H1 (cell line): ENCODE results near the gene HCST. TPM values are rescaled to one million over a fixed set of nuclear protein-coding genes. Genes with fewer than 3 reads are reported as not detected.
A peak's percentile ranks its signal among the peaks of the same experiment; 100 is the strongest.

ENCODE experiments used
- ASH2L ChIP-seq: fragments of 200-600, 300-600 bp; sonication (generic); IDR thresholded peaks from one replicate; pipeline ENCODE4 v1.7.1; 2017; ENCODE audit warnings: low read length
- ATF3 ChIP-seq: IDR thresholded peaks from 2 replicates; pipeline ENCODE4 v1.6.1; 2011; ENCODE audit warnings: low read depth, mild to moderate bottlenecking, low read length; ENCODE audit not compliant: insufficient read depth
- CBX5 ChIP-seq: fragments of 300-800, 300-1000 bp; sonication (generic); IDR thresholded peaks from 2 replicates; pipeline ENCODE4 v1.7.1; 2016; ENCODE audit warnings: antibody characterized with exemption, low read length, low read depth
- CHD1 ChIP-seq: IDR thresholded peaks from 2 replicates; pipeline ENCODE4 v1.6.1; 2012; ENCODE audit warnings: low read depth, low read length, improper control_type of control experiment
- EP300 ChIP-seq, 2 experiments: IDR thresholded peaks; 1 replicate in 1 of 2; 2 replicates in 1 of 2; pipeline ENCODE4 v1.6.1; 2011 to 2012; ENCODE audit warnings: low read depth in 2 of 2, low read length in 2 of 2, mild to moderate bottlenecking in 2 of 2, borderline replicate concordance in 1 of 2, inconsistent platforms in 1 of 2, moderate library complexity in 1 of 2
- EZH2 ChIP-seq: fragments of 200-600 bp; sonication (generic); IDR thresholded peaks from 2 replicates; pipeline ENCODE4 v1.7.1; 2012; ENCODE audit warnings: low read depth, mild to moderate bottlenecking, moderate library complexity, low read length, inconsistent platforms; ENCODE audit not compliant: severe bottlenecking
- GABPA ChIP-seq: IDR thresholded peaks from 2 replicates; pipeline ENCODE4 v1.6.1; 2011; ENCODE audit warnings: mild to moderate bottlenecking, low read length, moderate library complexity, borderline replicate concordance; ENCODE audit not compliant: insufficient read depth
- HDAC6 ChIP-seq: IDR thresholded peaks from one replicate; pipeline ENCODE4 v1.7.1; 2012; ENCODE audit warnings: low read depth, mild to moderate bottlenecking, inconsistent platforms, low read length, moderate library complexity
- JUND ChIP-seq: IDR thresholded peaks from 2 replicates; pipeline ENCODE4 v1.6.1; 2011; ENCODE audit warnings: mild to moderate bottlenecking, improper control_type of control experiment, low read length
- KDM5A ChIP-seq: fragments of 200-600 bp; IDR thresholded peaks from 2 replicates; pipeline ENCODE4 v1.7.1; 2012; ENCODE audit warnings: mild to moderate bottlenecking, low read length, inconsistent platforms, mixed read lengths
- MAFK ChIP-seq: IDR thresholded peaks from 2 replicates; pipeline ENCODE4 v1.6.1; 2012; ENCODE audit warnings: low read depth, mild to moderate bottlenecking, improper control_type of control experiment, low read length
- MAX ChIP-seq: IDR thresholded peaks from 2 replicates; pipeline ENCODE4 v1.6.1; 2012; ENCODE audit warnings: inconsistent platforms
- RFX5 ChIP-seq: IDR thresholded peaks from 2 replicates; pipeline ENCODE4 v1.6.1; 2011; ENCODE audit warnings: low read depth, low read length, improper control_type of control experiment, borderline replicate concordance
- SP1 ChIP-seq: IDR thresholded peaks from 2 replicates; pipeline ENCODE4 v1.6.1; 2011; ENCODE audit warnings: low read depth, low read length
- SRF ChIP-seq: IDR thresholded peaks from 2 replicates; pipeline ENCODE4 v1.6.1; 2011; ENCODE audit warnings: mild to moderate bottlenecking, low read depth, low read length, moderate library complexity
- TAF7 ChIP-seq: optimal IDR thresholded peaks from 2 replicates; pipeline ENCODE3; 2011; ENCODE audit warnings: low read depth, mild to moderate bottlenecking, inconsistent platforms, low read length, moderate library complexity, borderline replicate concordance
- YY1 ChIP-seq: IDR thresholded peaks from 2 replicates; pipeline ENCODE4 v1.6.1; 2011; ENCODE audit warnings: low read depth, mild to moderate bottlenecking, low read length
- ZNF274 ChIP-seq: IDR thresholded peaks from 2 replicates; pipeline ENCODE4 v1.7.0; 2012; ENCODE audit warnings: low read length, borderline replicate concordance; ENCODE audit errors: extremely low read depth
- polyA plus RNA-seq, 7 experiments: library from polyadenylated mRNA; depleted of rRNA in 3 of 7; stranded (reverse) in 5 of 7; unstranded in 2 of 7; fragments of >200 nt in 5 of 7; fragments of 200-250 nt in 2 of 7; gene quantifications; 1 replicate in 5 of 7; 2 replicates in 1 of 7; 4 replicates in 1 of 7; pipeline versions ENCODE4 v1.2.1 to v1.2.3, GENCODE V29; 2011 to 2013; ENCODE audit warnings: missing spikeins in 2 of 7, mixed read lengths in 2 of 7
- total RNA-seq: library from RNA; stranded (reverse); fragmentation: NEBNext Ultra II Directional; extraction: Animal tissue kit (Norgen Biotek cat#: 25700); gene quantifications from 2 replicates; pipeline ENCODE4 v1.2.1, GENCODE V29; 2021

Gene HCST
- total and polyA plus RNA-seq, 2 of the 8 experiments (the other 6 are each of a cell fraction or from before 2014, with no cell fraction given), result 2.8 TPM; not detected in 1

- TF ChIP-seq TAF7, result no peak
- no peak for TF ChIP-seq KDM5A
- TF ChIP-seq SP1, result peak; percentile 45; the same call in 1 of the 2 replicates
- no peak for TF ChIP-seq GABPA
- no peak for TF ChIP-seq EZH2
- no peak for TF ChIP-seq ZNF274
- TF ChIP-seq SRF, result no peak
- TF ChIP-seq ASH2L, result peak; percentile 51
- TF ChIP-seq JUND, result no peak
- TF ChIP-seq MAFK, result no peak
- no peak for TF ChIP-seq HDAC6
- no peak for TF ChIP-seq CHD1
- TF ChIP-seq EP300 (IDR thresholded peaks at IDR 0.05; ENCODE audit: borderline replicate concordance in 1 of 2, low read depth in 2 of 2, low read length in 2 of 2), result no peak
- no peak for TF ChIP-seq RFX5
- TF ChIP-seq MAX, result peak; percentile 90
- TF ChIP-seq CBX5, result no peak
- TF ChIP-seq YY1, result 0 out of 2 replicates have a peak, but pooled peaks have one; percentile 15
- no peak for TF ChIP-seq ATF3
These were observed 32.8 kb upstream of the HCST start (continued) for GRCh38 chr19:35869327-35870123.
